NCI-H187 (cell line): ENCODE data around the gene CLEC16A.
"Not testable (repeated sequence)": the region's sequence is repeated elsewhere in the genome, so short reads cannot be mapped to it uniquely, and the experiment has no call there.

Experiments used
- DNase-seq, 2 experiments: peaks; one replicate each; lab custom pipeline; 2025; lab: John Stamatoyannopoulos, UW

The CLEC16A gene

GRCh38 chr16:11202260-11203091 is 258.1 kb downstream of the CLEC16A start:
- no peak for DNase-seq

- no peak for DNase-seq
Observed at GRCh38 chr16:11203111-11203623, 258.8 kb downstream of the CLEC16A start.

GRCh38 chr16:11204513-11205047 is 260.2 kb downstream of the CLEC16A start:
- DNase-seq = no peak

GRCh38 chr16:11205065-11205699 is 260.8 kb downstream of the CLEC16A start:
- no peak for DNase-seq

- no peak for DNase-seq
Observed at GRCh38 chr16:11205754-11206581, 261.6 kb downstream of the CLEC16A start.

- DNase-seq = no peak
Observed at GRCh38 chr16:11207646-11208045, 263.3 kb downstream of the CLEC16A start.

GRCh38 chr16:11208916-11209665 is 264.7 kb downstream of the CLEC16A start:
- DNase-seq = no peak

GRCh38 chr16:11210260-11210659 is 265.9 kb downstream of the CLEC16A start:
- no peak for DNase-seq

- DNase-seq = no peak
Observed at GRCh38 chr16:11211061-11211976, 267.0 kb downstream of the CLEC16A start.

- no peak for DNase-seq
Observed at GRCh38 chr16:11211977-11212797, 267.8 kb downstream of the CLEC16A start.

- no peak for DNase-seq
Observed at GRCh38 chr16:11212798-11213196, 268.4 kb downstream of the CLEC16A start.

GRCh38 chr16:11213373-11213772 is 269.0 kb downstream of the CLEC16A start:
- DNase-seq = no peak

- no peak for DNase-seq
Observed at GRCh38 chr16:11213799-11214198, 269.4 kb downstream of the CLEC16A start.

- no peak for DNase-seq
Observed at GRCh38 chr16:11215935-11216556, 271.7 kb downstream of the CLEC16A start.

- no peak for DNase-seq
Observed at GRCh38 chr16:11217651-11218603, 273.6 kb downstream of the CLEC16A start.

GRCh38 chr16:11218604-11218962 is 274.2 kb downstream of the CLEC16A start:
- DNase-seq = no peak

- no peak for DNase-seq
Observed at GRCh38 chr16:11219178-11219577, 274.8 kb downstream of the CLEC16A start.

GRCh38 chr16:11220507-11220906 is 276.1 kb downstream of the CLEC16A start:
- DNase-seq = not testable (repeated sequence)
